Uterus (tissue), 4 donors: ENCODE measurements around the gene JUP. TPM values are rescaled to one million over a fixed set of nuclear protein-coding genes. Genes with fewer than 3 reads are reported as not detected.

Experiments used
- DNase-seq, 2 donors: peaks; one replicate each; pipeline ENCODE4 v3.0.0-alpha.2; 2019 to 2020
- H3K27ac ChIP-seq, 2 donors: fragments of 200-600 bp; sonication (generic); 1 replicate in 1 of 2; 2 replicates in 1 of 2; pipeline ENCODE4 v1.5.1; 2016 to 2018
- H3K27me3 ChIP-seq, 2 donors: fragments of 200-600 bp; sonication (generic); one replicate each; pipeline ENCODE4 v1.5.1; 2018 to 2019; ENCODE audit warnings: control low read depth in 1 of 2
- H3K36me3 ChIP-seq, 2 donors: fragments of 200-600 bp; sonication (generic); one replicate each; pipeline ENCODE4 v1.5.1; 2019; ENCODE audit warnings: control low read depth in 1 of 2
- H3K4me1 ChIP-seq, 2 donors: fragments of 200-600 bp; sonication (generic); one replicate each; pipeline ENCODE4 v1.5.1; 2018 to 2019; ENCODE audit warnings: control low read depth in 1 of 2
- H3K4me3 ChIP-seq, 2 donors: fragments of 200-600 bp; sonication (generic); 1 replicate in 1 of 2; 2 replicates in 1 of 2; pipeline ENCODE4 v1.5.1; 2018 to 2019; ENCODE audit warnings: mild to moderate bottlenecking in 1 of 2
- H3K9me3 ChIP-seq, 2 donors: fragments of 200-600 bp; sonication (generic); one replicate each; pipeline ENCODE4 v1.5.1; 2019; ENCODE audit warnings: control low read depth in 1 of 2
- POLR2A ChIP-seq, 2 donors: fragments of 450-650 bp; IDR thresholded peaks; one replicate each; pipeline ENCODE4 v1.6.1; 2016; ENCODE audit warnings: antibody characterized with exemption in 2 of 2, mild to moderate bottlenecking in 1 of 2, moderate library complexity in 1 of 2
- intact Hi-C: fragments of 100-400 bp; cut with DNase I; formaldehyde crosslinking; loops from one replicate; pipeline ENCODE4 v1.15.1; 2023; ENCODE audit warnings: low total_unique reads
- total RNA-seq, 4 donors: library from RNA; depleted of rRNA in 3 of 4; stranded (reverse); fragments of >200 nt in 3 of 4; gene quantifications; one replicate each; pipeline versions ENCODE4 v1.1.0 to v1.2.4, GENCODE V29; 2014 to 2023
- TF ChIP-seq, protein P1 (sequence below), 4 experiments: fragments of 200-600 bp in 2 of 4; fragments of 450-650 bp in 2 of 4; sonication (generic) in 2 of 4; IDR thresholded peaks; one replicate each; pipeline ENCODE4 v1.5.1; 2016 to 2019; ENCODE audit warnings: antibody characterized with exemption in 4 of 4, mild to moderate bottlenecking in 2 of 4, moderate library complexity in 1 of 4
- donor health status: DM: yes; HTN: yes; CAD: no.

The JUP gene
- total RNA-seq, 4 donors from 2014 or later, result 49.1 to 110 (median 70.0) TPM

DNA sequence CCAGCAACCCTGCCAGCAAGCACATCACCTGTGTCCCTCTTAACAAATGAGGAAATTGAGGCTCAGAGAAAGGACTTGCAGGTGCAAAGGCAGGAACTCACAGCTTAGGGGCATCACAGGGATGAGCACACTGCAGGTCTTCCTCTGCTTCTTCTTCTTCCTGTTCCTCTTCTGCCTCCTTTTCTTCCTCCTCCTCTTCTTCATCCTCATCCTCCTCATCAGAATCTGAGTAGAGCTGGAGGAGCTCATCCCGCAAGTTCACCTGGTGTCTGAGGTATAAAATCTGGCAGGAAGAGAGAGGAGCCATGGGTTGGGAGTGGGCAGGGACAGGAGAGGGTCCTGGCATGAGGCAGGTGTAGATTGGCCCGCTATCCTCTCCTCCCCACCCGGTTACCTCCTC lies 54.7 kb downstream of the JUP start:
- no peak overlapping the region for H3K4me3 ChIP-seq
- intact Hi-C loops, result no loop called here
- no peak for DNase-seq
- TF ChIP-seq, protein P1, sequence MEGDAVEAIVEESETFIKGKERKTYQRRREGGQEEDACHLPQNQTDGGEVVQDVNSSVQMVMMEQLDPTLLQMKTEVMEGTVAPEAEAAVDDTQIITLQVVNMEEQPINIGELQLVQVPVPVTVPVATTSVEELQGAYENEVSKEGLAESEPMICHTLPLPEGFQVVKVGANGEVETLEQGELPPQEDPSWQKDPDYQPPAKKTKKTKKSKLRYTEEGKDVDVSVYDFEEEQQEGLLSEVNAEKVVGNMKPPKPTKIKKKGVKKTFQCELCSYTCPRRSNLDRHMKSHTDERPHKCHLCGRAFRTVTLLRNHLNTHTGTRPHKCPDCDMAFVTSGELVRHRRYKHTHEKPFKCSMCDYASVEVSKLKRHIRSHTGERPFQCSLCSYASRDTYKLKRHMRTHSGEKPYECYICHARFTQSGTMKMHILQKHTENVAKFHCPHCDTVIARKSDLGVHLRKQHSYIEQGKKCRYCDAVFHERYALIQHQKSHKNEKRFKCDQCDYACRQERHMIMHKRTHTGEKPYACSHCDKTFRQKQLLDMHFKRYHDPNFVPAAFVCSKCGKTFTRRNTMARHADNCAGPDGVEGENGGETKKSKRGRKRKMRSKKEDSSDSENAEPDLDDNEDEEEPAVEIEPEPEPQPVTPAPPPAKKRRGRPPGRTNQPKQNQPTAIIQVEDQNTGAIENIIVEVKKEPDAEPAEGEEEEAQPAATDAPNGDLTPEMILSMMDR (IDR thresholded peaks at IDR 0.05), result no peak
- no peak for TF ChIP-seq POLR2A (IDR thresholded peaks at IDR 0.05)
- no peaks in the 10 kb centered on the region for H3K9me3 ChIP-seq
- no peak overlapping the region for H3K27ac ChIP-seq
- peaks cover 6 to 12% of the 10 kb centered on the region in 2 donors for H3K27me3 ChIP-seq
- H3K4me1 ChIP-seq, result peaks cover 0 to 7% of the 10 kb centered on the region in 2 donors
- H3K36me3 ChIP-seq, result no peaks in the 10 kb centered on the region

DNA sequence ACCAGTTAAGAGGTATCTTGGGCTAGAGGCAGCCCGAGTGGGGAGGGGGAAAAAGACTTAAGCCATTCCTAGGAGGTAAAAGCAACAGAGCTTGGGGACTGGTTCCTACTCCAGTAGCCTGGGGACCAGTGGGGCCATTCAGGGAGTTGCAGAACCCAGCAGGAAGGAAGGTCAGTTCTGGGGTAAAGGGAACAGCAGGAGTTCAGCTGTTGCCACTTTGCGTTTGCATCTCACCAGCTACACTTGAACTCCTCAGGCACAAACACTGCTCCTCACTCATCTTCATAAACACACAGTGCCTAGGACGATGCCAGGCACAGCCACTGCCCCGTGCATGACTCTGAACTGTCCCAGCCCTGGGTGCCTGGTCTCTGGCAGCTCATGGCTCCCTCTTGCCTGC lies 56.0 kb downstream of the JUP start:
- TF ChIP-seq, protein P1 (IDR thresholded peaks at IDR 0.05), result no peak
- TF ChIP-seq POLR2A (IDR thresholded peaks at IDR 0.05), result no peak
- peaks cover 6 to 7% of the 10 kb centered on the region in 2 donors for H3K27me3 ChIP-seq
- intact Hi-C loops, result no loop called here

DNA sequence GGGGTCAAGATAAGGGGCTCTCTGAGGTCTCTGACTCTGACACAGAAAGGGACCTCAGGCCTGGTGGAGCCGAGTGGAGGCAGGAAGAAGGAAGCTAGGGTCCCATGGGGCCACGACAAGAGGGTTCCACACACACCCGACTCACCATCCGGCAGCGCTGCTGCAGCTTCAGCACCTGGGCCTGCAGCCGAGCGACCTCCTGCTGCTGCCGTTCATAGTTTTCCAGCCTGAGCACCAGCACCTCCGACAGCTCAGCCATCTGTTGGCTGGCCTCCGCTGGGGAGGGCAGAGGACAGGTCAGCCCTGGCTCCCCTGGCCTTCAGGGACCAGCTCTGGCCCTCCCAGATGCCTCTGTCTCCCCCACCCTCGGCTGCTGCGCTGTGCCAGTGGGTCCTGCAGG lies 58.5 kb downstream of the JUP start:
- H3K27ac ChIP-seq, result no peak overlapping the region
- H3K4me1 ChIP-seq, result no peaks in the 10 kb centered on the region
- H3K4me3 ChIP-seq, result no peak overlapping the region
- H3K27me3 ChIP-seq, result no peaks in the 10 kb centered on the region
- intact Hi-C loops, result no loop called here
- TF ChIP-seq POLR2A (IDR thresholded peaks at IDR 0.05), result no peak
- TF ChIP-seq, protein P1 (IDR thresholded peaks at IDR 0.05), result no peak
- no peak for DNase-seq
- H3K9me3 ChIP-seq, result no peaks in the 10 kb centered on the region
- no peaks in the 10 kb centered on the region for H3K36me3 ChIP-seq

More for the DNA sequence above, 56.0 kb downstream of the JUP start:
- no peak overlapping the region for H3K4me3 ChIP-seq
- no peaks in the 10 kb centered on the region for H3K36me3 ChIP-seq
- peaks cover 0 to 7% of the 10 kb centered on the region in 2 donors for H3K4me1 ChIP-seq
- no peak for DNase-seq
- H3K27ac ChIP-seq, result no peak overlapping the region
- H3K9me3 ChIP-seq, result no peaks in the 10 kb centered on the region

DNA sequence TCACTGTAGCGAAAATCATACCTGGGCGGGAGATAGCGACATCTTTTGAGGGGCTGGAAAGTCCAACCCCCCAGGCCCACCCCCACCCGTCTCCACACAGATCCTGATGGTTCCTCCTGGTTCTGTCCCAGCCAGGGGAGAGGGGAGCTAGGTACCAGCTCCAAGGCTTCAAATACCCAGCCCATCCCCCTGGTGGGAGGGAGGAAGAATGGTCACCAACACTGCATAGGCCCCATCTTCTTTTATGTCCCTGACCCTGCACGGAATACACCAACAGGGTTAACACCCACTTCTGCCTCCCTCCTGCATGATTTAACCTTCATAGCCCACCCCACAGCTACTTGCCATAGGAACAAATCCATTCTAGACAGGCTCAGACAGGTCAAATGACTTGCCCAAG lies 61.4 kb downstream of the JUP start:
- no peaks in the 10 kb centered on the region for H3K4me1 ChIP-seq
- no peak overlapping the region for H3K27ac ChIP-seq
- DNase-seq, result no peak
- intact Hi-C loops, result no loop called here
- no peak for TF ChIP-seq POLR2A (IDR thresholded peaks at IDR 0.05)
- TF ChIP-seq, protein P1 (IDR thresholded peaks at IDR 0.05), result no peak
- H3K4me3 ChIP-seq, result no peak overlapping the region
- H3K36me3 ChIP-seq, result no peaks in the 10 kb centered on the region
- no peaks in the 10 kb centered on the region for H3K27me3 ChIP-seq
- H3K9me3 ChIP-seq, result no peaks in the 10 kb centered on the region

DNA sequence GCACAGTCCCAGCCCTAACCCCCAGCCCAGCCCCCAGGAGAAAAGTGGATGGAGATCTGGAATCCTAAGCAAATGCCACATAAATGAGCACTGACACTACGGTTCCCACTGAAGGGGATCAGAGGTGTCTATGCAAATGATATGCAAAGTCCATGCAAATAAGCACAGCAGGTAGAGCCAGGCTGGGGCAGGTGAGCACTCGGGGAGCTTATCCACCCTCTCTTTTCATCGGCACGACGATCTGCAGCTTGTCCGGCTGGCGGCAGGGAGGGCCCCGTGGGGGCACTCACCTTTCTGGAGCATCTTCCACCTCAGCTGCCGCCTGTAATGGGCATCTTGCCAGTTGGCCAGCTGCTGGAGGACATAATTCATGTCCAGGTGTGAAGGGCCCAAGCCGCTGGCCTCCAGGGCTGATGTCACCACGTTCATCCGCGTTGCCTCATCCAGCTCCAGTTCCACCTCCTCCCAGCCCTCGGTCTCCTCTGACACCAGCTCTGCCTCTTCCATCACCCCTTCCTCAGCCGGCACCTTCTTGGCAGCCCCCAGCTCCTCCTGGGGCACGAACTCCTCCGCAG lies 61.9 kb downstream of the JUP start:
- intact Hi-C loops, result no loop called here
- H3K27me3 ChIP-seq, result no peaks in the 10 kb centered on the region
- H3K9me3 ChIP-seq, result no peaks in the 10 kb centered on the region
- H3K27ac ChIP-seq, result no peak overlapping the region
- H3K4me1 ChIP-seq, result no peaks in the 10 kb centered on the region
- TF ChIP-seq, protein P1 (IDR thresholded peaks at IDR 0.05), result no peak
- TF ChIP-seq POLR2A (IDR thresholded peaks at IDR 0.05), result no peak
- DNase-seq, result no peak
- no peaks in the 10 kb centered on the region for H3K36me3 ChIP-seq
- H3K4me3 ChIP-seq, result no peak overlapping the region
